Ishikawa (cell line): ENCODE measurements around the gene PTP4A2.

ENCODE experiments used
- CEBPB ChIP-seq: IDR thresholded peaks from 2 replicates; pipeline ENCODE4 v1.6.1; 2012
- CREB1 ChIP-seq: IDR thresholded peaks from 2 replicates; pipeline ENCODE4 v1.6.1; 2012; ENCODE audit warnings: low read depth
- EGR1 ChIP-seq: IDR thresholded peaks from 2 replicates; pipeline ENCODE4 v1.6.1; 2012
- EP300 ChIP-seq: IDR thresholded peaks from 2 replicates; pipeline ENCODE4 v1.6.1; 2012; ENCODE audit warnings: borderline replicate concordance
- FOXM1 ChIP-seq: IDR thresholded peaks from 2 replicates; pipeline ENCODE4 v1.6.1; 2012; ENCODE audit warnings: low read depth, borderline replicate concordance
- NFIC ChIP-seq: IDR thresholded peaks from 2 replicates; pipeline ENCODE4 v1.6.1; 2012
- RAD21 ChIP-seq: IDR thresholded peaks from 2 replicates; pipeline ENCODE4 v1.6.1; 2012; ENCODE audit warnings: low read depth
- TAF1 ChIP-seq: IDR thresholded peaks from 2 replicates; pipeline ENCODE4 v1.6.1; 2012; ENCODE audit warnings: low read depth, mild to moderate bottlenecking
- TCF12 ChIP-seq: IDR thresholded peaks from 2 replicates; pipeline ENCODE4 v1.6.1; 2012; ENCODE audit warnings: low read depth
- TEAD4 ChIP-seq: IDR thresholded peaks from 2 replicates; pipeline ENCODE4 v1.6.1; 2012
- YY1 ChIP-seq: IDR thresholded peaks from 2 replicates; pipeline ENCODE4 v1.6.1; 2012; ENCODE audit warnings: low read depth
- ZBTB7A ChIP-seq: IDR thresholded peaks from 2 replicates; pipeline ENCODE4 v1.6.1; 2012; ENCODE audit warnings: low read depth
- TF ChIP-seq, protein P1 (sequence below): IDR thresholded peaks from 2 replicates; pipeline ENCODE4 v1.6.1; 2012; ENCODE audit warnings: low read depth, mild to moderate bottlenecking
- TF ChIP-seq, protein P2 (sequence below): IDR thresholded peaks from 2 replicates; pipeline ENCODE4 v1.6.1; 2012
- TF ChIP-seq, protein P3 (sequence below): IDR thresholded peaks from 2 replicates; pipeline ENCODE4 v1.6.1; 2012

PTP4A2 gene

DNA sequence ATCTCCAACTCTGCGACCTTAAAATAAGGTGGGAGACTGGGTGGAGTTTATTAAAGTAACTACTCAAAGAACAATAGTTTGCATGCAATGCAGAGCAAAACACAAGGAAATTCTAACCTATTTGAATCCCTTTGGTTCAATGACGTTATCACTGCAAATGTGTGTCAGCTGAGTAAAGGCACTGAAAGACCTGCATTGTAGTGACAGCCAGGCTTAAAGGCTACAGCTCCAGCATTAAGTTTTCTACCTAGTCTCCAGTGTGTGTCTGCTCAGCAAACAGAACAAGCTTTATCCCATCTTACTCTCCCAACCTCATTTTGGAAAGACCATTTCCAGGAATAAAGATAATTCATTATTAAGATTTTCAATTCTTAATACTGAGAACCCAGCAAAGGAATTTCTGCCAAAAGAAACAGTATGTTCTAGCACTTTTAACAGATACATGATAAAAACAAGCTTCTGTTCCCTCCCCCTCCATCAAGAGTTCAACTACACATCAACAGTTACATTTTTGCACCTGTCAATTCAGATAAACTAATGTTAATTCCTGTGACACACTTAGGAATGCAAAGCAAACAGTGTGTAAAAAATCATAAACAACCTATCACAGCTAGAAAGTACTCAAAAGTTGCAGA is 14.2 kb downstream of the PTP4A2 start:
- TF ChIP-seq RAD21 (no peak), EGR1 (no peak)
- TF ChIP-seq, protein P1, sequence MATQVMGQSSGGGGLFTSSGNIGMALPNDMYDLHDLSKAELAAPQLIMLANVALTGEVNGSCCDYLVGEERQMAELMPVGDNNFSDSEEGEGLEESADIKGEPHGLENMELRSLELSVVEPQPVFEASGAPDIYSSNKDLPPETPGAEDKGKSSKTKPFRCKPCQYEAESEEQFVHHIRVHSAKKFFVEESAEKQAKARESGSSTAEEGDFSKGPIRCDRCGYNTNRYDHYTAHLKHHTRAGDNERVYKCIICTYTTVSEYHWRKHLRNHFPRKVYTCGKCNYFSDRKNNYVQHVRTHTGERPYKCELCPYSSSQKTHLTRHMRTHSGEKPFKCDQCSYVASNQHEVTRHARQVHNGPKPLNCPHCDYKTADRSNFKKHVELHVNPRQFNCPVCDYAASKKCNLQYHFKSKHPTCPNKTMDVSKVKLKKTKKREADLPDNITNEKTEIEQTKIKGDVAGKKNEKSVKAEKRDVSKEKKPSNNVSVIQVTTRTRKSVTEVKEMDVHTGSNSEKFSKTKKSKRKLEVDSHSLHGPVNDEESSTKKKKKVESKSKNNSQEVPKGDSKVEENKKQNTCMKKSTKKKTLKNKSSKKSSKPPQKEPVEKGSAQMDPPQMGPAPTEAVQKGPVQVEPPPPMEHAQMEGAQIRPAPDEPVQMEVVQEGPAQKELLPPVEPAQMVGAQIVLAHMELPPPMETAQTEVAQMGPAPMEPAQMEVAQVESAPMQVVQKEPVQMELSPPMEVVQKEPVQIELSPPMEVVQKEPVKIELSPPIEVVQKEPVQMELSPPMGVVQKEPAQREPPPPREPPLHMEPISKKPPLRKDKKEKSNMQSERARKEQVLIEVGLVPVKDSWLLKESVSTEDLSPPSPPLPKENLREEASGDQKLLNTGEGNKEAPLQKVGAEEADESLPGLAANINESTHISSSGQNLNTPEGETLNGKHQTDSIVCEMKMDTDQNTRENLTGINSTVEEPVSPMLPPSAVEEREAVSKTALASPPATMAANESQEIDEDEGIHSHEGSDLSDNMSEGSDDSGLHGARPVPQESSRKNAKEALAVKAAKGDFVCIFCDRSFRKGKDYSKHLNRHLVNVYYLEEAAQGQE = no peak

DNA sequence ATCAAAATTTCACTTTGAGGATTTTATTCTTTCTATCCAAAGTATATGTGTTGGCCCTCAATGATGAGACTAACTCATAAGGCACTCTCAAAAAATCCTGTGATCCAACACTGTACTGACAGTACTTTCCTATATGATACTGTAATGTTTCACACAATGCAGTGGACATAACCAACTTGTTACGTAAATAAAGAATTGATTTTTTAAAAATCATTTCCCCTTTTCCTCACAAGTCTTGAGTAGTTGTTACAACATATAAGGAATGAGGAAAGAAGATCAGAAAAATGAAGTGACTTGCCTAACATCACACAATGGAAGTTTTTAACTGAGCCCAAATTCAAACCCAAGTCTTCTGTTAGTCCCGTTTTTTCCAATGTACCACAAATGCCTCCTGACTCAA is 17.2 kb downstream of the PTP4A2 start:
- TF ChIP-seq, protein P2, sequence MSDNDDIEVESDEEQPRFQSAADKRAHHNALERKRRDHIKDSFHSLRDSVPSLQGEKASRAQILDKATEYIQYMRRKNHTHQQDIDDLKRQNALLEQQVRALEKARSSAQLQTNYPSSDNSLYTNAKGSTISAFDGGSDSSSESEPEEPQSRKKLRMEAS = no peak
- TF ChIP-seq ZBTB7A (no peak), RAD21 (no peak), TAF1 (no peak), EP300 (no peak), TEAD4 (no peak), CREB1 (no peak), FOXM1 (no peak), CEBPB (no peak), EGR1 (no peak), YY1 (no peak), NFIC (no peak), TCF12 (no peak)
- TF ChIP-seq, protein P3, sequence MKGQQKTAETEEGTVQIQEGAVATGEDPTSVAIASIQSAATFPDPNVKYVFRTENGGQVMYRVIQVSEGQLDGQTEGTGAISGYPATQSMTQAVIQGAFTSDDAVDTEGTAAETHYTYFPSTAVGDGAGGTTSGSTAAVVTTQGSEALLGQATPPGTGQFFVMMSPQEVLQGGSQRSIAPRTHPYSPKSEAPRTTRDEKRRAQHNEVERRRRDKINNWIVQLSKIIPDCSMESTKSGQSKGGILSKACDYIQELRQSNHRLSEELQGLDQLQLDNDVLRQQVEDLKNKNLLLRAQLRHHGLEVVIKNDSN = no peak
- TF ChIP-seq, protein P1 = no peak

DNA sequence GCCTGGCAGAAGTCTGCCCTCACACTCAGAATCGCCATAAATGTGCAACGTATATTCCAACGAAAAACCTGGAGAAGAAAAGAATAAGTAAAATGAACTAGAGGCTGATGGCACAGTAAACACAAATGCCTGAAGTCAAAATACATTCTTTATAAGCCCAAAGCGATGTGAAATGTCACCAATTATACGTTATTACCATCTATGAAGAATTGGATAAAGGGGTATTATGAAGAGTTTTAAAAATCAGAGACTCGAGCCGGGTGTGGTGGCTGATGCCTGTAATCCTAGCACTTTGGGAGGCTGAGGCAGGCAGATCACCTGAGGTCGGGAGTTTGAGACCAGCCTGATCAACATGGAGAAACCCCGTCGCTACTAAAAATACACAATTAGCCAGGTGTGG is 18.6 kb downstream of the PTP4A2 start:
- TF ChIP-seq EGR1 (no peak), TCF12 (no peak)

DNA sequence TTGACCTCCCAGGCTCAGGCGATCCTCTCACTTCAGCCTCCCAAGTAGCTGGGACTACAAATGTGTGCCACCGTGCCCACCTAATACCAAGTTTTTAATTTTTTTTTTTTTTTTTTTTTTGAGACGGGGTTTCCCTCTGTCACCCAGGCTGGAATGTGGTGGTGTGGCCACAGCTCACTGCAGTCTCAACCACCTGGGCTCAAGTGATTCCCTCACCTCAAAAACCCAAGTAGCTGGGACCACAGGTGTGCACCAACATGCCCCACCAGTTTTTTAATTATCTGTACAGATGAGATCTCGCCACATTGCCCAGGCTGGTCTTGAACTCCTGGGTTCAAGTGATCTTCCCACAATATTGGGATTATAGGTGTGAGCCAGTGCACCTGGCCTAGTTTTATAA is 22.7 kb downstream of the PTP4A2 start:
- TF ChIP-seq RAD21 (no peak), TAF1 (no peak), YY1 (no peak), EGR1 (no peak), CEBPB (no peak)

DNA sequence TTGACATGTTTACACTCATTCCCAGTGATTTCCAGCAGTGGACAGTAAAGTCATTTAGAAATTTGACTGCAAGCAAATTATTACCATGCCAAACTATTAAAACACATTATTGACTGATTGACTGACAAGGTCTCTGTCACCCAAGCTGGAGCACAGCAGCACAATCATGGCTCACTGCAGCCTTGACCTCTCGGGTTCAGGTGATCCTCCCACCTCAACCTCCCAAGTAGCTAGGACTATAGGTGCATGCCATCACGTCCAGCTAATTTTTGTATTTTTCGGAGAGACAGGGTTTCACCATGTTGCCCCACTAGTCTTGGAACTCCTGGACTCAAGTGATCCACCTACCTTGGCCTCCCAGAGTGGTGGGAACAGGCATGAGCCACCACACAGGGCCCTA is 24.2 kb downstream of the PTP4A2 start:
- TF ChIP-seq, protein P1 = no peak
- TF ChIP-seq TEAD4 (no peak), EP300 (no peak), RAD21 (no peak), YY1 (no peak), NFIC (no peak), CREB1 (no peak), TCF12 (no peak), EGR1 (no peak), TAF1 (no peak), ZBTB7A (no peak), FOXM1 (no peak), CEBPB (no peak)
- TF ChIP-seq, protein P2 = no peak
- TF ChIP-seq, protein P3 = no peak
